GM23338 (cell line): ENCODE data around the gene IBTK. TPM values are rescaled to one million over a fixed set of nuclear protein-coding genes. Genes with fewer than 3 reads are reported as not detected.

Experiments
- ATAC-seq: fragments of 200-7000 bp; cut with Tn5 transposase; 3 replicates; pipeline ENCODE4 v1.9.1; 2020
- DNase-seq: peaks from one replicate; pipeline ENCODE4 v3.0.0-alpha.2; 2015; ENCODE audit warnings: low spot score
- H2AFZ ChIP-seq: fragments of 200-600 bp; sonication (generic); 2 replicates; pipeline ENCODE4 v1.8.0; 2016; ENCODE audit warnings: antibody characterized with exemption, mild to moderate bottlenecking, moderate library complexity
- H3F3A ChIP-seq: fragments of 200-600 bp; sonication (generic); replicated peaks from 2 replicates; pipeline ENCODE4 v1.8.0; 2017; ENCODE audit warnings: antibody characterized with exemption, mixed run types, low read depth
- H3K27ac ChIP-seq: fragments of 200-600 bp; sonication (generic); 2 replicates; pipeline ENCODE4 v1.6.1; 2016; ENCODE audit warnings: low read depth
- H3K27me3 ChIP-seq: fragments of 200-600 bp; sonication (generic); 2 replicates; pipeline ENCODE4 v1.8.0; 2016; ENCODE audit warnings: mild to moderate bottlenecking, mixed run types, moderate library complexity; ENCODE audit not compliant: insufficient read depth
- H3K36me3 ChIP-seq: fragments of 200-600 bp; sonication (generic); 2 replicates; pipeline ENCODE4 v1.8.0; 2016; ENCODE audit warnings: mild to moderate bottlenecking; ENCODE audit not compliant: insufficient read depth
- H3K4me1 ChIP-seq: fragments of 200-600 bp; sonication (generic); 2 replicates; pipeline ENCODE4 v1.8.0; 2016; ENCODE audit warnings: mild to moderate bottlenecking, moderate library complexity; ENCODE audit not compliant: insufficient read depth
- H3K4me2 ChIP-seq: fragments of 200-600 bp; sonication (generic); 2 replicates; pipeline ENCODE4 v1.7.1; 2017; ENCODE audit warnings: mixed run types
- H3K4me3 ChIP-seq: fragments of 200-600 bp; sonication (generic); 2 replicates; pipeline ENCODE4 v1.6.1; 2016; ENCODE audit warnings: mixed run types
- H3K79me2 ChIP-seq: fragments of 200-600 bp; sonication (generic); replicated peaks from 2 replicates; pipeline ENCODE4 v1.8.0; 2017; ENCODE audit warnings: mild to moderate bottlenecking; ENCODE audit not compliant: insufficient read depth
- H3K9me2 ChIP-seq: fragments of 200-600 bp; sonication (generic); 2 replicates; pipeline ENCODE4 v1.8.0; 2017; ENCODE audit not compliant: insufficient read depth
- H4K20me1 ChIP-seq: fragments of 200-600 bp; sonication (generic); replicated peaks from 2 replicates; pipeline ENCODE4 v1.8.0; 2017; ENCODE audit warnings: mild to moderate bottlenecking; ENCODE audit not compliant: insufficient read depth
- H3K27ac Mint-ChIP-seq: 2 replicates; pipeline ENCODE4 v1.8.0; 2020; ENCODE audit warnings: inconsistent platforms, mild to moderate bottlenecking, moderate library complexity, mixed read lengths
- H3K27me3 Mint-ChIP-seq: 3 replicates; pipeline ENCODE4 v1.8.0; 2022; ENCODE audit warnings: low read depth, mild to moderate bottlenecking, moderate library complexity, mixed read lengths, inconsistent platforms; ENCODE audit not compliant: insufficient read depth, poor library complexity
- H3K36me3 Mint-ChIP-seq: 3 replicates; pipeline ENCODE4 v1.8.0; 2021; ENCODE audit warnings: low read depth, mild to moderate bottlenecking, inconsistent platforms, moderate library complexity, mixed read lengths
- H3K4me1 Mint-ChIP-seq: 3 replicates; pipeline ENCODE4 v1.8.0; 2020; ENCODE audit warnings: mild to moderate bottlenecking, inconsistent platforms, mixed read lengths
- H3K4me3 Mint-ChIP-seq: 3 replicates; pipeline ENCODE4 v1.8.0; 2021; ENCODE audit warnings: moderate library complexity, mild to moderate bottlenecking, inconsistent platforms, mixed read lengths
- H3K9me3 Mint-ChIP-seq: 3 replicates; pipeline ENCODE4 v1.8.0; 2020; ENCODE audit warnings: moderate library complexity, mild to moderate bottlenecking, inconsistent platforms, mixed read lengths
- CREB1 ChIP-seq: fragments of 250-450 bp; sonication (Bioruptor Pico); IDR thresholded peaks from 2 replicates; pipeline ENCODE4 v1.5.0; 2020; ENCODE audit warnings: low read depth, mild to moderate bottlenecking, moderate library complexity
- CTCF ChIP-seq, 2 experiments: fragments of 200-600 bp in 1 of 2; sonication (generic) in 1 of 2; conservative IDR thresholded peaks; 2 replicates each; pipeline versions ENCODE4 v1.5.1 to v1.6.1; 2016 to 2017; ENCODE audit warnings: antibody characterized with exemption in 2 of 2, low read depth in 2 of 2, mild to moderate bottlenecking in 2 of 2, moderate library complexity in 1 of 2
- ETS1 ChIP-seq: IDR thresholded peaks from 2 replicates; pipeline ENCODE4 v1.6.1; 2016; ENCODE audit warnings: antibody characterized with exemption
- EZH2 ChIP-seq: fragments of 200-600 bp; sonication (generic); IDR thresholded peaks from one replicate; pipeline ENCODE4 v1.8.0; 2017; ENCODE audit warnings: antibody characterized with exemption, mild to moderate bottlenecking, low read depth; ENCODE audit not compliant: unreplicated experiment
- EZH2phosphoT487 ChIP-seq: fragments of 200-600 bp; sonication (generic); IDR thresholded peaks from one replicate; pipeline ENCODE4 v1.8.1; 2018; ENCODE audit warnings: antibody characterized with exemption; ENCODE audit not compliant: unreplicated experiment
- JUNB ChIP-seq: IDR thresholded peaks from one replicate; pipeline ENCODE4 v1.6.1; 2016; ENCODE audit warnings: antibody characterized with exemption; ENCODE audit not compliant: unreplicated experiment
- NANOG ChIP-seq: IDR thresholded peaks from 2 replicates; pipeline ENCODE4 v1.6.1; 2016; ENCODE audit warnings: antibody characterized with exemption, borderline replicate concordance
- POLR2AphosphoS5 ChIP-seq: IDR thresholded peaks from 2 replicates; pipeline ENCODE4 v1.6.1; 2016; ENCODE audit warnings: antibody characterized with exemption, low read depth
- REST ChIP-seq: IDR thresholded peaks from one replicate; pipeline ENCODE4 v1.6.1; 2018; ENCODE audit warnings: antibody characterized with exemption; ENCODE audit not compliant: unreplicated experiment
- STAT1 ChIP-seq: IDR thresholded peaks from one replicate; pipeline ENCODE4 v1.6.1; 2016; ENCODE audit warnings: antibody characterized with exemption; ENCODE audit not compliant: unreplicated experiment
- ZNF114 ChIP-seq: fragments of 250-450 bp; sonication (Bioruptor Pico); IDR thresholded peaks from 2 replicates; pipeline ENCODE4 v1.5.0; 2020; ENCODE audit warnings: mild to moderate bottlenecking, moderate library complexity
- ZNF331 ChIP-seq: fragments of 250-450 bp; sonication (Bioruptor Pico); IDR thresholded peaks from 2 replicates; pipeline ENCODE4 v1.5.0; 2020; ENCODE audit warnings: low read depth, mild to moderate bottlenecking, moderate library complexity
- polyA plus RNA-seq: library from polyadenylated mRNA; unstranded; fragments of >200 nt; fragmentation: Nextera tagmentation; extraction: Ambion mirVana; gene quantifications from 2 replicates; pipeline ENCODE4 v1.2.1, GENCODE V29; 2016
- total RNA-seq: library from RNA; depleted of rRNA; stranded (reverse); fragments of >200 nt; shearing (Covaris generic); gene quantifications from 2 replicates; pipeline ENCODE4 v1.2.3, GENCODE V29; 2014

IBTK gene
- total and polyA plus RNA-seq, 2 experiments from 2014 or later = 16.0 to 28.7 TPM

- no peaks in the 10 kb centered on the region for H3K79me2 ChIP-seq
- H3K36me3 ChIP-seq = peaks cover 54% of the 10 kb centered on the region
- Mint-ChIP-seq H3K27me3 (peaks cover 2% of the 10 kb centered on the region), H3K4me1 (no peaks in the 10 kb centered on the region), H3K36me3 (peaks cover 48% of the 10 kb centered on the region), H3K27ac (no peak overlapping the region), H3K4me3 (no peak overlapping the region), H3K9me3 (no peaks in the 10 kb centered on the region)
- no peaks in the 10 kb centered on the region for H3K9me2 ChIP-seq
- no peak for TF ChIP-seq JUNB
- H2AFZ ChIP-seq = no peak overlapping the region
- H3K4me3 ChIP-seq = no peak overlapping the region
- ATAC-seq (no peak), DNase-seq (no peak)
- no peak overlapping the region for H3K27ac ChIP-seq
- H3F3A ChIP-seq = no peaks in the 10 kb centered on the region
- H3K4me1 ChIP-seq = no peaks in the 10 kb centered on the region
- no peaks in the 10 kb centered on the region for H4K20me1 ChIP-seq
- no peaks in the 10 kb centered on the region for H3K27me3 ChIP-seq
- H3K4me2 ChIP-seq = no peak overlapping the region
Observed at GRCh38 chr6:82220167-82220566, 27.4 kb downstream of the IBTK start.

- H3K4me3 Mint-ChIP-seq = no peak overlapping the region
- no peaks in the 10 kb centered on the region for H3F3A ChIP-seq
- H3K4me2 ChIP-seq = no peak overlapping the region
- H2AFZ ChIP-seq = no peak overlapping the region
- no peaks in the 10 kb centered on the region for H4K20me1 ChIP-seq
- ATAC-seq (no peak), DNase-seq (no peak)
- H3K27ac ChIP-seq = no peak overlapping the region
- H3K27ac Mint-ChIP-seq = no peak overlapping the region
- H3K4me1 Mint-ChIP-seq = no peaks in the 10 kb centered on the region
- H3K36me3 Mint-ChIP-seq = peaks cover 58% of the 10 kb centered on the region
- H3K4me1 ChIP-seq = no peaks in the 10 kb centered on the region
- peaks cover 52% of the 10 kb centered on the region for H3K36me3 ChIP-seq
- no peaks in the 10 kb centered on the region for H3K79me2 ChIP-seq
- H3K9me2 ChIP-seq = no peaks in the 10 kb centered on the region
- H3K9me3 Mint-ChIP-seq = no peaks in the 10 kb centered on the region
- peaks cover 2% of the 10 kb centered on the region for H3K27me3 Mint-ChIP-seq
- H3K4me3 ChIP-seq = no peak overlapping the region
- no peaks in the 10 kb centered on the region for H3K27me3 ChIP-seq
- TF ChIP-seq ZNF114 (CRISPR knock-in tag) (no peak), POLR2AphosphoS5 (no peak), STAT1 (no peak), CREB1 (no peak), EZH2 (no peak), JUNB (no peak), EZH2phosphoT487 (no peak), ETS1 (no peak), REST (no peak), NANOG (no peak), ZNF331 (CRISPR knock-in tag) (no peak), CTCF (conservative IDR thresholded peaks at IDR 0.05; ENCODE audit: low read depth in 2 of 2) (no peak)
Observed at GRCh38 chr6:82217018-82217586, 30.4 kb downstream of the IBTK start.
